Ectodermal cell (in vitro differentiated cells): ENCODE results near the gene OR6C75.
"Not testable (repeated sequence)": the region's sequence is repeated elsewhere in the genome, so short reads cannot be mapped to it uniquely, and the experiment has no call there.

Source experiments
- H3K27ac ChIP-seq: 2 replicates; pipeline ENCODE4 v1.7.0; 2013; ENCODE audit warnings: mild to moderate bottlenecking, low read depth, low read length; ENCODE audit not compliant: insufficient read depth, poor library complexity, severe bottlenecking
- H3K27me3 ChIP-seq: 2 replicates; pipeline ENCODE4 v1.7.0; 2013; ENCODE audit warnings: mild to moderate bottlenecking, low read length; ENCODE audit not compliant: insufficient read depth, control insufficient read depth, poor library complexity, severe bottlenecking
- H3K36me3 ChIP-seq: one replicate; pipeline ENCODE4 v1.7.0; 2013; ENCODE audit warnings: low read length; ENCODE audit not compliant: control insufficient read depth, insufficient read depth
- H3K4me1 ChIP-seq: one replicate; pipeline ENCODE4 v1.7.0; 2013; ENCODE audit warnings: low read length; ENCODE audit not compliant: control insufficient read depth, insufficient read depth
- H3K4me3 ChIP-seq: 2 replicates; pipeline ENCODE4 v1.7.0; 2013; ENCODE audit warnings: low read depth, low read length, control low read depth; ENCODE audit not compliant: insufficient read depth
- H3K9me3 ChIP-seq: 2 replicates; pipeline ENCODE4 v1.7.0; 2013; ENCODE audit warnings: mild to moderate bottlenecking, low read length, moderate library complexity; ENCODE audit not compliant: control insufficient read depth
- WGBS, 2 experiments: methylation state at CpG; one replicate each; pipeline ENCODE4 v1.1.7; 2013; ENCODE audit warnings: missing lambda C conversion rate in 2 of 2; 5-methylcytosine and 5-hydroxymethylcytosine counted together

The OR6C75 gene

DNA sequence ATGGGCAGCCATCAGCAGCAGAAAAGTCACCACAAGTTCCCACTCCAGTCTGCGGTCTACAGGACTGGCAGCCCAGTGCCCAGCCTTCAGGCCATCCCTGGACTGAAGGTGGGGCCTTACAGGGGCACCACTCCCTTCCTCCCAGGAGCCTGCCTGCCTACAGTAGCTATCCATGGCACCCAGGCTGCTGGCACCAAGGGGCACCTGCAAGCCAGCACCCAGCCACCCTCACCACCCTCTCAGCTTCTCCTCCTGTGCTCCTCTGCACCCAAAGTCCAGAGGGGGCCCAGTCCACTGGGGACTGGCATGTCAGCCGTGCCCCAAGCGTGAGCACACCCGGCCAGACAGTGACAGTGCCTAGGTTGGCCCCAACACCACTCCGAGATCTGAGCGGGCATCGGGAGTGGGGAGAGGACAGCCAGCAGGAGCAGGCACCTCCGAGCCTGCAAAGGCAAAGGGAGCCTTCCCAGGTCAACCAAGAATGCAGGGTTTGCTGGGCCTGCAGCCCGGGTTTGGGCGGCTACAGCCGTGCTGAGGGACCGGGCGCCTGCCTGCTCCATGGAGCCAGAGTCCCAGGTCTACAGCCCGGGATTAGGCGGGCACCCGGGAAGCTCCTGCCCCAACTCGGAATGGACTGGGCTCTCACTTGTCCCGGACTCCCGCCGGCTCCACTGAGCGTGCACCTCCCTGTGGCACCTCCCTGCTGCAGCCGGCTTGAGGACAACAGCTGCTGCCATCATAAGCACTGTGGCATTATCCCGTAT lies 29.4 kb downstream of the OR6C75 start:
- 93 to 94% methylated on average over 23 of the region's 23 CpGs for WGBS, 2 experiments
- no peak overlapping the region for H3K27ac ChIP-seq
- H3K27me3 ChIP-seq = no peaks in the 10 kb centered on the region
- no peaks in the 10 kb centered on the region for H3K4me1 ChIP-seq
- H3K36me3 ChIP-seq = no peaks in the 10 kb centered on the region
- H3K4me3 ChIP-seq = no peak overlapping the region
- H3K9me3 ChIP-seq = no peaks in the 10 kb centered on the region

DNA sequence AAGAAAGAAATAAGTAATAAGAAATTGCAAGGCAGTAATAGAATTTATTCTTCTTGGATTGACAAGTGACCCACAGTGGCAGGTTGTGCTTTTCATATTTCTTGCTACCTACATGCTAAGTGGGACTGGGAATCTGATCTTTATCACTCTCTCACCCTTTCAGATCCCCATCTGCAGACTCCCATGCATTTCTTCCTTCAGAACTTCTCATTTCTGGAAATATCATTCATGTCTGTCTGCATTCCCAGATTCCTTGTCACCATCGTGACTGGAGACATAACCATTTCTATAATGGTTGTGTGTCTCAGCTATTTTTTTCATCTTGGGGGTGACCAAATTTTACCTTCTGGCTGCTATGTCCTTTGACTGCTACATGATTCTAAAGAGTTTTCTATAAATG lies 33.6 kb downstream of the OR6C75 start:
- 94 to 100% methylated on average over 1 of the region's 1 CpG for WGBS, 2 experiments
- no peaks in the 10 kb centered on the region for H3K4me1 ChIP-seq
- no peak overlapping the region for H3K4me3 ChIP-seq
- no peak overlapping the region for H3K27ac ChIP-seq
- peaks cover 2% of the 10 kb centered on the region for H3K9me3 ChIP-seq
- no peaks in the 10 kb centered on the region for H3K36me3 ChIP-seq
- no peaks in the 10 kb centered on the region for H3K27me3 ChIP-seq

DNA sequence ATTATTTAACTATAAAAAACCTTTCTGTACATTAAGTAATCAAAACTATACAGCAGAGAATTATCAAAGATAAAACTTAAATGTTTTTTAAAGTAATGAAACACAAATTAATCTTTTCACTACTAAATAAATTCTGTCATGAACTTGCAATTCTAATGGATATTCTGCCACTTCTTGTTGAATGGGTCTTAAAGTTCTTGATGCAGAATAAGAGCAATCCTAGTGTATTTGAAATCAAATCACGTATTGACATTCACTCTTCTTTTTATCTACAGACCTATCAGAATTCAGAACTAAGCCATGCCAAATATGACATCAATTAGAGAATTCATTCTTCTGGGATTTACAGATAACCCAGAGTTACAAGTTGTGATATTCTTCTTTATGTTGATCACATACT lies 37.5 kb downstream of the OR6C75 start, which contains the start of gene OR6C65:
OR6C65 (plus strand) TSS at position 301 of the 400 bp plus-strand sequence; CDS start at position 301, 0 bp downstream.
- no peaks in the 10 kb centered on the region for H3K4me1 ChIP-seq
- no peak within 1 kb of the TSS for H3K27ac ChIP-seq
- WGBS, 2 experiments = 89 to 92% methylated on average over 1 of the region's 1 CpG
- peaks cover 2% of the 10 kb centered on the region for H3K9me3 ChIP-seq
- no peak within 1 kb of the TSS for H3K4me3 ChIP-seq
- H3K36me3 ChIP-seq = no peaks in the 10 kb centered on the region
- no peaks in the 10 kb centered on the region for H3K27me3 ChIP-seq

DNA sequence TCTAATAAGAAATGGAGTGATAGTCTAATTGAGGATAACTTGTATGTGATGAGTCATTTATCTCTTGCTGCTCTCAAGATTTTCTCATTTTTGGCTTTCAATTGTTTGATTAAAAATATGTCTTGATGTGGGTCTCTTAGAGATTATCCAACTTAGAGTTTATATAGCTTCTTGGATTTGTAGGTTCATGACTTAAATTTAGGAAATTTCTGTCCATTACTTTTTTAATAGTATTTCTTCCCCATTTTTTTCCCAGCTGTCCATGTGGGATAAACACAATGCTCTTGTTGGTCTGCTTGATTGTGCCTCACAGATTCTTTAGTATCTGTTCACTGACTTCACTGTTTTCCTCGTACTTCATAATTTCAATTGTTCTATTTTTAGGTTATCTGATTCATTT lies 45.1 kb downstream of the OR6C75 start:
- no peaks in the 10 kb centered on the region for H3K36me3 ChIP-seq
- H3K9me3 ChIP-seq = no peaks in the 10 kb centered on the region
- no peaks in the 10 kb centered on the region for H3K27me3 ChIP-seq
- H3K4me3 ChIP-seq = no peak overlapping the region
- 83% methylated on average over 1 of the region's 1 CpG; no CpG with 5 or more reads in 1 of the 2 experiments for WGBS, 2 experiments
- no peak overlapping the region for H3K27ac ChIP-seq
- no peaks in the 10 kb centered on the region for H3K4me1 ChIP-seq

GRCh38 chr12:55409133-55409532 lies 46.4 kb downstream of the OR6C75 start:
- not testable (repeated sequence) for H3K4me3 ChIP-seq, H3K27ac ChIP-seq, H3K27me3 ChIP-seq, H3K9me3 ChIP-seq, H3K4me1 ChIP-seq, H3K36me3 ChIP-seq
- 83 to 96% methylated on average over 1 of the region's 1 CpG for WGBS, 2 experiments

- H3K27ac ChIP-seq, H3K36me3 ChIP-seq, H3K27me3 ChIP-seq, H3K4me1 ChIP-seq, H3K9me3 ChIP-seq, H3K4me3 ChIP-seq: not testable (repeated sequence)
- WGBS, 2 experiments = 97% methylated on average over 15 of the region's 15 CpGs
Observed at GRCh38 chr12:55412138-55412537, 49.4 kb downstream of the OR6C75 start.

DNA sequence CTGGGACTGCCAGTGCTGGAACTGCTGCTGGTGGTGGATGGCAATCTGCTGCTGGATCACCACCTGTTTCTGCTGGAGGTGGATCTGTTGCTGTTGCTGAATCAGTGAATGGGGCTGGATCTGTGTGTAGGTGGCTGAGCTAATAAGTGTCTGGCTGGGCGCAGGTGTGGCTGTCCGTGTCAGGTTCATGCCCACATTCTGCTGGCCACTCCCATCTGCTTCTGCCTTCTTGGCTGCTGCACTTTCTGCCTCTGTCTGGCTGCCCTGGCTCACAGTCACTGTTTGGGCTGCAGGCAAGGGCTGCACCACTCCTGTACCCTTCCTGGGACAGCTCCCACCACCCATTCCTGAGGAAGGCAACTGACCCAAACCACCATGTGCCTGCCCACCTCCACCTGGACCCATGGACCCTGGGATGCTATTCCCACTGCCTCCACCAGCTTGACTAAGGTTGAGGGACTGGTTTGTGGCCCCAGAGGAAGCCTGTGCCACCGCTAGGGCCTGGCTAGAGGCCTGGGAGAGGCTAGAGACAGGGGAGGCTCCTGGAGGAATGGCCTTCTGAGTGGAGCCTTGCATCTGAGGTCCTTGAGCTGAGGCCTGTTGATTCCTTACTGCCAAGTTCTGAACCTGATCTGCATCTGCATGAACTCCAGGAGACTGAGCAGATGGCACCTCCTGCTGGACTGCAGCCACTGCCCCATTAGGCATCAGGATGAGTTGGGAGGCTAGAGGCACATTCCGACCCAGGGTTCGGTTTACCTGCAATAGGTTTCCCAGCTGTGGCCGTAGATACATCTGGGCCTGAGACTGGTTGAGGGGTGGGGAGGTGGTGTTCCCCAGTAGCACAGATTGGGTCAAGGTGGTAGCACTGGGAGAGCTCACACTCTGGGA lies 51.0 kb downstream of the OR6C75 start:
- H3K4me3 ChIP-seq, H3K9me3 ChIP-seq, H3K4me1 ChIP-seq, H3K36me3 ChIP-seq, H3K27ac ChIP-seq, H3K27me3 ChIP-seq: not testable (repeated sequence)
- WGBS, 2 experiments = 88 to 97% methylated on average over 4 to 5 of the region's 6 CpGs

GRCh38 chr12:55414396-55414823 lies 51.6 kb downstream of the OR6C75 start:
- H3K4me3 ChIP-seq, H3K27me3 ChIP-seq, H3K27ac ChIP-seq, H3K36me3 ChIP-seq, H3K9me3 ChIP-seq, H3K4me1 ChIP-seq: not testable (repeated sequence)
- 79 to 81% methylated on average over 10 to 11 of the region's 11 CpGs for WGBS, 2 experiments

DNA sequence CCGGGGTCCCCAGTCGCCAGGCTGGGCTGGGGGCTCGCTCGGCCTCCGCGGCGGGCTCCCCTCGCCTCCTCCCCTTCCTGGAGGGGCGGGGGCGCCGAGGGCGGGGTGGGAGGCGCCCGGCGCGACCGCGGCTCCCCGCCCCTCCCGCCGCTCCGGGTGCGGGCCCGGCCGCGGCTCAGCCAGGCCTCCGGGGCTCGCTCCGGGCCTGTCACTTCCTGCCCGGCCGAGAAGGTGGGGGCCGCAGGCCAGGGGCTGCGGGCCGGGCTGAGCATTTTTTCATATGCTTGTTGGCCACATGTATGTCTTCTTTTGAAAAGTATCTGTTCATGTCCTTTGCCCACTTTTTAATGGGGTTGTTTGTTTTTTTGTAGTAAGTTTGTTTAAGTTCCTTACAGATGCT lies 52.1 kb downstream of the OR6C75 start:
- 27 to 46% methylated on average over 6 to 7 of the region's 34 CpGs for WGBS, 2 experiments
- not testable (repeated sequence) for H3K27me3 ChIP-seq, H3K4me3 ChIP-seq, H3K9me3 ChIP-seq, H3K36me3 ChIP-seq, H3K4me1 ChIP-seq, H3K27ac ChIP-seq

DNA sequence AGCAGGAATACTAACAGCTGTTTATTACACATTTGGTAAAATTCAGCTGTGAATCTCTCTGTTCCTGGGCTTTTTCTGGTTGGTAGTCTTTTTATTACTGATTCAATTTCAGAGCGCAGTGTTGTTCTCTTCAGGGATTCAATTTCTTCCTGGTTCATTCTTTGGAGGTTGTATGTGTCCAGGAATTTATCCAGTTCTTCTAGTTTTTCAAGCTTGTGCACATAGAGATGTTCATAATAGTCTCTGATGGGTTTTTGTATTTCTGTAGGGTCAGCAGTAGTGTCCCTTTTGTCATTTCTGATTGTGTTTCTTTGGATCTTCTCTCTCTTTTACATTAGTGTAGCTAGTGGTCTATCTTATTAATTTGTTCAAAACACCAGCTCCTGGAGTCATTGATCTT lies 54.2 kb downstream of the OR6C75 start:
- Histone ChIP-seq H3K36me3 (no peaks in the 10 kb centered on the region), H3K4me1 (peaks cover 3% of the 10 kb centered on the region), H3K27ac (no peak overlapping the region), H3K4me3 (no peak overlapping the region), H3K9me3 (no peaks in the 10 kb centered on the region), H3K27me3 (no peaks in the 10 kb centered on the region)
- WGBS, 2 experiments = 95 to 100% methylated on average over 1 of the region's 1 CpG
